B cell (primary cell): ENCODE data around the gene MFSD11.

Source experiments
- EZH2 ChIP-seq: IDR thresholded peaks from 2 replicates; pipeline ENCODE4 v1.6.1; 2012; ENCODE audit warnings: borderline replicate concordance, low read depth, mild to moderate bottlenecking, moderate library complexity, low read length; ENCODE audit not compliant: insufficient read depth, poor library complexity, severe bottlenecking
- TF ChIP-seq, protein P1 (sequence below): fragments of 200-600 bp; IDR thresholded peaks from one replicate; pipeline ENCODE4 v1.8.0; 2022; ENCODE audit warnings: antibody characterized with exemption, mild to moderate bottlenecking

DNA sequence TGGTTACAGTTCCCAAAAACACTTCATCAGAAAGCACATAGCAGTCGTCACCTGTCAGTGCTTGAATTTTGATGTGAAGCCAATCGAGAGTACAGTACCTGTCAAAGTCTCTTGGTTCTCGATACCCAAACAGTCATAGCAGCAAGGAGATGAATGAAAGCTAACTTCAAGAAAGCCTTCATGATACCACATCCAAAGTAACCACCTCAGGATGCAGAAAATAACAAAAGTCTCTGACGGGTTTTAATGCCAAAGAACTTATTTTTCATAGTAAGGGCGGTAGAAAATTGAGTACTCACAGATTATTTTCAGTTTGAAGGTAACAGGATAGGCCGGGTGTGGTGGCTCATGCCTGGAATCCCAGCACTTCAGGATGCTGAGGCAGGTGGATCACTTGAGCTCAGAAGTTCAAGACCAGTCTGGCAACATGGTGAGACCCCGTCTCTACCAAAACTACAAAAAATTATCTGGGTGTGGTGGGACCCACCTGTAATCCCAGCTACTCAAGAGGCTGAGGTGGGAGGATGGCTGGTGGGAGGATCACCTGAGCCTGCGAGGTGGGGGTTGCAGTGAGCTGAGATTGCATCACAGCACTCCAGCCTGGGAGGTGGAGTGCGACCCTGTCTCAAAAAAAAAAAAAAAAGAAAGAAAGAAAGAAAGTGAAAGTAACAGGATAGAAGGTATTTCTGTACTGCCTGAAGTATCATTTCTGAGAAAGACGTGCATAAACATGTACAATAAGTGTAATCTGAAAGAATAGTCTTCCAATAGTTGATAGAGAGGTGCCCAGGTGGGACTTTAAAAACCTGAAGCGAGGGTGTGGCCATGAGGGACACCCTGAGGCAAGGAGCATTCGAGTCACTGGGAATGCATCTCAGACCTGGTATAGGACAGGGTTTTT lies 15.4 kb downstream of the MFSD11 start:
- TF ChIP-seq, protein P1, sequence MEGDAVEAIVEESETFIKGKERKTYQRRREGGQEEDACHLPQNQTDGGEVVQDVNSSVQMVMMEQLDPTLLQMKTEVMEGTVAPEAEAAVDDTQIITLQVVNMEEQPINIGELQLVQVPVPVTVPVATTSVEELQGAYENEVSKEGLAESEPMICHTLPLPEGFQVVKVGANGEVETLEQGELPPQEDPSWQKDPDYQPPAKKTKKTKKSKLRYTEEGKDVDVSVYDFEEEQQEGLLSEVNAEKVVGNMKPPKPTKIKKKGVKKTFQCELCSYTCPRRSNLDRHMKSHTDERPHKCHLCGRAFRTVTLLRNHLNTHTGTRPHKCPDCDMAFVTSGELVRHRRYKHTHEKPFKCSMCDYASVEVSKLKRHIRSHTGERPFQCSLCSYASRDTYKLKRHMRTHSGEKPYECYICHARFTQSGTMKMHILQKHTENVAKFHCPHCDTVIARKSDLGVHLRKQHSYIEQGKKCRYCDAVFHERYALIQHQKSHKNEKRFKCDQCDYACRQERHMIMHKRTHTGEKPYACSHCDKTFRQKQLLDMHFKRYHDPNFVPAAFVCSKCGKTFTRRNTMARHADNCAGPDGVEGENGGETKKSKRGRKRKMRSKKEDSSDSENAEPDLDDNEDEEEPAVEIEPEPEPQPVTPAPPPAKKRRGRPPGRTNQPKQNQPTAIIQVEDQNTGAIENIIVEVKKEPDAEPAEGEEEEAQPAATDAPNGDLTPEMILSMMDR: no peak
- TF ChIP-seq EZH2: no peak
